Upper lobe of left lung (tissue), 4 donors: Measurements from ENCODE around the gene CLCNKB.

Source experiments
- POLR2A ChIP-seq, 4 donors: fragments of 450-650 bp; IDR thresholded peaks; one replicate each; pipeline ENCODE4 v1.5.1; 2016 to 2017; ENCODE audit warnings: antibody characterized with exemption in 4 of 4, mild to moderate bottlenecking in 2 of 4
- POLR2AphosphoS5 ChIP-seq, 2 donors: sonication (generic); formaldehyde crosslinking; IDR thresholded peaks; one replicate each; pipeline ENCODE4 v1.5.1; 2017; ENCODE audit warnings: antibody characterized with exemption in 2 of 2

- no peak for TF ChIP-seq POLR2AphosphoS5 (IDR thresholded peaks at IDR 0.05)
- TF ChIP-seq POLR2A (IDR thresholded peaks at IDR 0.05) = no peak
These were observed 28.8 kb upstream of the CLCNKB start for GRCh38 chr1:16014509-16015482.
